Uterus (tissue), 4 donors: Measurements from ENCODE around the gene KATNIP. TPM values are rescaled to one million over a fixed set of nuclear protein-coding genes. Genes with fewer than 3 reads are reported as not detected.

Experiments used
- DNase-seq, 2 donors: peaks; one replicate each; pipeline ENCODE4 v3.0.0-alpha.2; 2019 to 2020
- H3K27ac ChIP-seq, 2 donors: fragments of 200-600 bp; sonication (generic); 1 replicate in 1 of 2; 2 replicates in 1 of 2; pipeline ENCODE4 v1.5.1; 2016 to 2018
- H3K27me3 ChIP-seq, 2 donors: fragments of 200-600 bp; sonication (generic); one replicate each; pipeline ENCODE4 v1.5.1; 2018 to 2019; ENCODE audit warnings: control low read depth in 1 of 2
- H3K36me3 ChIP-seq, 2 donors: fragments of 200-600 bp; sonication (generic); one replicate each; pipeline ENCODE4 v1.5.1; 2019; ENCODE audit warnings: control low read depth in 1 of 2
- H3K4me1 ChIP-seq, 2 donors: fragments of 200-600 bp; sonication (generic); one replicate each; pipeline ENCODE4 v1.5.1; 2018 to 2019; ENCODE audit warnings: control low read depth in 1 of 2
- H3K4me3 ChIP-seq, 2 donors: fragments of 200-600 bp; sonication (generic); 1 replicate in 1 of 2; 2 replicates in 1 of 2; pipeline ENCODE4 v1.5.1; 2018 to 2019; ENCODE audit warnings: mild to moderate bottlenecking in 1 of 2
- H3K9me3 ChIP-seq, 2 donors: fragments of 200-600 bp; sonication (generic); one replicate each; pipeline ENCODE4 v1.5.1; 2019; ENCODE audit warnings: control low read depth in 1 of 2
- CTCF ChIP-seq, 4 experiments: fragments of 200-600 bp in 2 of 4; fragments of 450-650 bp in 2 of 4; sonication (generic) in 2 of 4; IDR thresholded peaks; one replicate each; pipeline ENCODE4 v1.5.1; 2016 to 2019; ENCODE audit warnings: antibody characterized with exemption in 4 of 4, mild to moderate bottlenecking in 2 of 4, moderate library complexity in 1 of 4
- POLR2A ChIP-seq, 2 donors: fragments of 450-650 bp; IDR thresholded peaks; one replicate each; pipeline ENCODE4 v1.6.1; 2016; ENCODE audit warnings: antibody characterized with exemption in 2 of 2, mild to moderate bottlenecking in 1 of 2, moderate library complexity in 1 of 2
- intact Hi-C: fragments of 100-400 bp; cut with DNase I; formaldehyde crosslinking; loops from one replicate; pipeline ENCODE4 v1.15.1; 2023; ENCODE audit warnings: low total_unique reads
- total RNA-seq, 4 donors: library from RNA; depleted of rRNA in 3 of 4; stranded (reverse); fragments of >200 nt in 3 of 4; gene quantifications; one replicate each; pipeline versions ENCODE4 v1.1.0 to v1.2.4, GENCODE V29; 2014 to 2023
- donor health status: DM: yes; HTN: yes; CAD: no.

Gene KATNIP
- total RNA-seq, 4 donors from 2014 or later: 12.1 to 42.6 (median 23.7) TPM

DNA sequence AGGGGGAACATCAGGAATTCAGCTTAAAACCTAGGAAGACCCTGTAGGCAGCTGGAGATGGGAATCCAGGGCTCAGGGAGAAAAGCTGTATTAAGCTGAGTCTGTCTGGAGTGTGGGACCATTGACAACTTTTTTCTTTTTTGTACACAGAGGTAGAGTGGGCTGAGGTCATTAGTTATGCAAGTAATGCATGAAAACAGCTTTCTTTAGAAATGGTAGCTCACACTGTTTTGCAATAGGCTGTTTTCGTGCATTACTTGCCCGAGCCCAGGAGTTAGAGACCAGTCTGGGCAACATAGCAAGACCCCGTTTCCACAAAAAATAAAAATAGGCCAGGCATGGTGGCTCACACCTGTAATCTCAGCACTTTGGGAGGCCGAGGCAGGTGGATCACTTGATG is 46.5 kb downstream of the KATNIP start:
- no peak overlapping the region for H3K27ac ChIP-seq

GRCh38 chr16:27597361-27597760 is 47.4 kb downstream of the KATNIP start:
- intact Hi-C loops: no loop called here
- H3K4me1 ChIP-seq: no peaks in the 10 kb centered on the region
- DNase-seq: no peak
- no peaks in the 10 kb centered on the region for H3K36me3 ChIP-seq
- H3K27me3 ChIP-seq: no peaks in the 10 kb centered on the region
- H3K9me3 ChIP-seq: no peaks in the 10 kb centered on the region
- H3K4me3 ChIP-seq: no peak overlapping the region
- TF ChIP-seq POLR2A (IDR thresholded peaks at IDR 0.05) (no peak), CTCF (IDR thresholded peaks at IDR 0.05) (no peak)
- no peak overlapping the region for H3K27ac ChIP-seq

More for the DNA sequence above, 46.5 kb downstream of the KATNIP start:
- H3K4me3 ChIP-seq: no peak overlapping the region
- no peaks in the 10 kb centered on the region for H3K4me1 ChIP-seq
- H3K36me3 ChIP-seq: no peaks in the 10 kb centered on the region
- no peak for DNase-seq
- no peaks in the 10 kb centered on the region for H3K9me3 ChIP-seq
- no peak for TF ChIP-seq CTCF (IDR thresholded peaks at IDR 0.05)
- TF ChIP-seq POLR2A (IDR thresholded peaks at IDR 0.05): no peak
- no peaks in the 10 kb centered on the region for H3K27me3 ChIP-seq
- intact Hi-C loops: no loop called here

GRCh38 chr16:27598220-27598619 is 48.3 kb downstream of the KATNIP start:
- Histone ChIP-seq H3K4me1 (no peaks in the 10 kb centered on the region), H3K9me3 (no peaks in the 10 kb centered on the region), H3K36me3 (no peaks in the 10 kb centered on the region), H3K27ac (no peak overlapping the region), H3K27me3 (no peaks in the 10 kb centered on the region), H3K4me3 (no peak overlapping the region)
- TF ChIP-seq POLR2A (IDR thresholded peaks at IDR 0.05) (no peak), CTCF (IDR thresholded peaks at IDR 0.05) (no peak)
- intact Hi-C loops: no loop called here
- no peak for DNase-seq

DNA sequence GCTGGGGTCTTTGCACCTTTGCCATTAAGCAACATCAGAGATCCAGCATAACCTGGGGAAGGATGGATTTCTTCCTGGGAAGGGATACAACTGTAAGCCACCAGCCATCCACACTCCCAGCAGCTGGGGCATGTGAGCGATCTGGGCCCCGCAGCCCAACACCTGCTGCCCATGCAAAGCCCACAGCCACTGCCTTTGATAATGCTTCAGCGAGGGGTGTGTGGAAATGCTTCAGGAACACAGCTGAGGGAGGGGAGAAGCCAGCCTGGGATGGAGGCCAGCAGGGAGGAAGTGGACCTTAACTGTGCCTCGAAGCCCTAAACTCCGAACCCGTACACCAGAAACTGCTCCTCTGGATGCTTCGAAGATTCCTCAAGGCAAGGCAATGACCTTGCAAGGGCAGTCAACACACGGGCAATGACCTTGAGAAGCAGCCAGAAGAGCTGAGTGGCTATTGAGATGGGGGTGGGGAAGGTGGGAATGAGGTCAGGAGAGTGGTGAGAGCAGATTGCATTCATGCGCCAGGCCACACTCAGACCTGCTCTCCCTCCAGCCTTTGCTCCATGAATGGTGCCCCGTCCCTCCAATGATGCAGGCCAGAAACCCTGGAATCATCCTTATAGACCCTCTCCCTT is 49.1 kb downstream of the KATNIP start:
- intact Hi-C loops: no loop called here
- DNase-seq: no peak
- Histone ChIP-seq H3K4me3 (no peak overlapping the region), H3K4me1 (no peaks in the 10 kb centered on the region), H3K9me3 (no peaks in the 10 kb centered on the region), H3K27ac (no peak overlapping the region), H3K36me3 (no peaks in the 10 kb centered on the region), H3K27me3 (no peaks in the 10 kb centered on the region)
- TF ChIP-seq POLR2A (IDR thresholded peaks at IDR 0.05): no peak
- no peak for TF ChIP-seq CTCF (IDR thresholded peaks at IDR 0.05)

GRCh38 chr16:27599606-27600005 is 49.7 kb downstream of the KATNIP start:
- Histone ChIP-seq H3K27ac (no peak overlapping the region), H3K27me3 (no peaks in the 10 kb centered on the region), H3K9me3 (no peaks in the 10 kb centered on the region), H3K4me3 (no peak overlapping the region), H3K4me1 (no peaks in the 10 kb centered on the region), H3K36me3 (no peaks in the 10 kb centered on the region)
- no peak for DNase-seq
- intact Hi-C loops: no loop called here
- TF ChIP-seq POLR2A (IDR thresholded peaks at IDR 0.05) (no peak), CTCF (IDR thresholded peaks at IDR 0.05) (no peak)

Other genes starting within 250 kb of the KATNIP start
- 100 to 1,000 TPM in 1 of 4 donors, 10 to 100 TPM in 2, 1 to 10 TPM in 1; 9.4 to 137 (median 45.4) TPM for gene IL4R, start 236.2 kb upstream of the KATNIP start, total RNA-seq
- under 1 TPM in 2 of 4 donors, not detected in 2; 0.21 to 0.46 TPM for gene IL21R, start 148.0 kb upstream of the KATNIP start, total RNA-seq
- 100 to 1,000 TPM in 1 of 4 donors, 10 to 100 TPM in 3; 73.2 to 247 (median 85.3) TPM for gene GTF3C1, start 231 bp upstream of the KATNIP start, total RNA-seq